ENCODE measurements around the gene GPRIN1.

The GPRIN1 gene

GRCh38 chr5:176609724-176610434, at the start of gene GPRIN1:
Gene GPRIN1 (minus strand): TSS chr5:176610156. CDS start chr5:176599834, 10,322 bp downstream.
- no peak for DNase-seq

GRCh38 chr5:176659512-176659839, 49.5 kb upstream of the GPRIN1 start:
- DNase-seq: no peak

- DNase-seq: peak; percentile 1
Measured at GRCh38 chr5:176658817-176659511, 49.0 kb upstream of the GPRIN1 start.

DNA sequence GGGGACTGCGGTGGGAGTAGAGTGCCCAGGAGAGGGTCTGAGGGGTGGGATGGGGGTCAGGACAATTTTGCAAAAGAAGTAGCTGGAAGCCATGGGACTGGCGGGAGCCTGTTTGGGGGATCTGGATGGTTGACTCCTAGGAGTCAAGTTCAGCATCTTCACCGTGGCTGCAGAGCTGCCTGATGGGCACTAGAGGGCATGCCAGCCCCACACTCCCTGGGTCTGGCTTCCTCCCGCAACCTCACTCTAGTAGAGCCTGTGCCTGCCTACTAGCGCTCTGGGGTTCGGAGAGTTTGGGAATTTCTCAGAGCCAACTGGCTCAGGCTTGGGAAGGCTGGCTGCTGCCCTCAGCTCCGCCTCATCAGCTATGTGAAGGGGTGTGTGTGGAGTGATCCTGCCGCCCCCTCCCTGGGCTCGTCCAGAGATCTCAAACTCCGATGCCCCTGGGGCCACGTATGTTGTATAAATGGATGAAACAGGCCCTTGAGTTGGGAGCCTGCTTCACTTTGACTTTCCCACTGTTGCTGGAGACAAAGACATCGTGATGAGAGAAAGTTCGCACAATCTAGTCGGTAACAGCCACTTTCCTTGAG, 48.1 kb upstream of the GPRIN1 start:
- DNase-seq: peak; percentile 13

DNA sequence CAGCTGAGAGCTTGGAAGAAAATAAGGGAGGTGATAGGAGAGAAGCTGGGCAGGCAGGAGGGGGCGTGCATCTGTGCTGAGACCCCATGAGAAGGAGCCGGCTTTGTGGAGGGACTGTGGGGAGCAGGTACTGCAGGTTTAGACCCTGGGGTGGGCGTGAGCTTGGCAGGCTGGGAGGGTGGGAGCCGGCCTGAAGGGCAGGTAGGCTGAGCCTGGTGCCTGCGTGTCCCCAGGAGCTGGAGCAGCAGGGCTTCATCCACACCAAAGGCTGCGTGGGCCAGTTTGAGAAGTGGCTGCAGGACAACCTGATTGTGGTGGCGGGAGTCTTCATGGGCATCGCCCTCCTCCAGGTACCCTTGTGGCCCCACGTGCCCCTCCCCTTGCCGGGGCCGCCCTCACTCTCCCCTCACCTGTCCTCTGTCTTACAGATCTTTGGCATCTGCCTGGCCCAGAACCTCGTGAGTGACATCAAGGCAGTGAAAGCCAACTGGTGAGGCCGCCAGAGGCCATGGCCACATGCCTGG, 46.6 kb upstream of the GPRIN1 start:
- no peak for DNase-seq

DNA sequence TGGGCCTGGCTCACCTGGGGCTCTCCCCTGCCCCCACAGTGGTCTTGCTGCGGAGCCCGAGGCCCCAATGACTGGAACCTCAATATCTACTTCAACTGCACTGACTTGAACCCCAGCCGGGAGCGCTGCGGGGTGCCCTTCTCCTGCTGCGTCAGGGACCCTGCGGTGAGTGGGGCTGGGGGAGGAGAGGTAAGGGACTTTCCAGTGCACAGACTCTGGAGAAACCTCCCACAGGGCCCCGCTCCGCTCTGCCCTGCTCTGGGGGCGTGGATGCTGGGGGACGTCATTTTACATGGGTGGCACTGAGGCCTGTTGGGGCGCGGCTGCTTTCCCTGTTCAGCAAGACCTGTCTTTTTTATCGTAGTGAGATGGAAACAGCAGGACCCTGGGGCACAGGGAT, 44.9 kb upstream of the GPRIN1 start:
- no peak for DNase-seq

GRCh38 chr5:176653401-176654385, 43.7 kb upstream of the GPRIN1 start:
- DNase-seq: no peak

DNA sequence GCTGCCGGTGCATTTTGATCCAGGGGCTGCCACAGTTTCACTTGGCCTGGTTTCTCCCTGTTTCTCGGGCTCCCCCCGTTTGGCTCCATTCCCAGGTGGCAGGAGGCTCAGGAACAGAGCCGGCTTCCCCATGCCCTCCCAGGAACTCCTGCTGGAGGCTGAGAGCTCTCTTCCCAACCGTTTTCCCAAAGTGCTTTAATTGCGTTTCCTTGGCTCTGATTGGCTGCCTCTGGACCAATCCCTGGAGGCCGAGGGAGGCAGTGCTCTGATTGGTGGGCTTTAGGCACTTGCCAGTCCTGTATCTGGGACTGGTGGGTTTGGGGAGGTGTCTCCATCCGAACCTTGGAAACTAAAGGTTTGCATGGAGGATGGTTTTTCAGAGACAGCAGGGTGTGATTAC, 42.2 kb upstream of the GPRIN1 start:
- DNase-seq: no peak

DNA sequence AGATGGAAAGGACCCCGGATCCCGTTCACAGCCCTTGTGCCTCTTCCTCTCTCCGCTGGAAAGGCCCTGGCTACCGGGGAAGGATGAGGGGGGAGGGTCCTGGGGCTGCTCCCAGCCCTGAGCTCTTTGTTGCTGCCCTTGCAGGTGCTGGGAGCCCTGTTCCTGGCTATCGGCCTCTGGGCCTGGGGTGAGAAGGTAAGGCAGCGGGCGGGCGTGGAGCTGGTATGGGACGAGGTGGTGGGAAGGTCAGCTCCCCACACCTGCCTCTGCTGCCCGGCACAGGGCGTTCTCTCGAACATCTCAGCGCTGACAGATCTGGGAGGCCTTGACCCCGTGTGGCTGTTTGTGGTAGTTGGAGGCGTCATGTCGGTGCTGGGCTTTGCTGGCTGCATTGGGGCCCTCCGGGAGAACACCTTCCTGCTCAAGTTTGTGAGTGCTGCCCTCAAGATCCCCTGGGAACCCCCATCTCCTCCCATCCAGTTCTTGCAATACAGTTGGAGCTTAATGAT, 41.6 kb upstream of the GPRIN1 start:
- DNase-seq: no peak

DNA sequence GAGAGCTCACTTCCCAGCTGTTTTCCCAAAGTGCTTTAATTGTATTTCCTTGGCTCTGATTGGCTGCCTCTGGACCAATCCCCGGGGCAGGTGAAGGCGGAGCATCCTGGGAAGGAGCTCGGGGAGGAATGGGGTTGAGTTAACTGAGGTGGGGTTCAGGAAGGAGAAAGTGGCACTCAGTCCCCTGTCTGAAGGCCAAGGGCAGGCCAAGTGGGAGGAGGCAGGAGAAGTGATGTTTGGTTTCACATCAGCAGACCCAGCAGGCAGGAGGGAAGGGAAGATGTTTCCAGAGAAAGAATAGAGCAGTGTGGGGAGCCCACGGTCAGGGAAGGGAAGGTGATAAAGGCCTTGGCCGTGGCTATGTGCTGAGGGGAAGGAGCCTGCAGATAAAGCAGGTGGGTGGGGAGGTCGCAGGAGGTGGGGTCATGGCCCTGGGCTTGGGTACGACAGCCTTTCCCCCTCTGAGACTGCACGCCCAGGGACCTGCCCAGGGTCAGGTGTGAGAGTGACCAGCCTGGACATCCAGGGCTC, 40.5 kb upstream of the GPRIN1 start:
- no peak for DNase-seq

- DNase-seq: no peak
Measured at GRCh38 chr5:176648474-176649194, 38.7 kb upstream of the GPRIN1 start.

- peak; percentile 33 for DNase-seq
Measured at GRCh38 chr5:176647843-176648473, 38.0 kb upstream of the GPRIN1 start.

GRCh38 chr5:176647030-176647842, 37.3 kb upstream of the GPRIN1 start, which contains the start of gene TSPAN17:
Gene TSPAN17 (plus strand): TSS chr5:176647484. CDS start chr5:176647616, 132 bp downstream.
- DNase-seq: peak; percentile 94

GRCh38 chr5:176646707-176647029, 36.7 kb upstream of the GPRIN1 start:
- no peak for DNase-seq

- no peak for DNase-seq
Measured at GRCh38 chr5:176646049-176646706, 36.2 kb upstream of the GPRIN1 start.

- DNase-seq: no peak
Measured at GRCh38 chr5:176644878-176645670, 35.1 kb upstream of the GPRIN1 start.

- DNase-seq: no peak
Measured at GRCh38 chr5:176644294-176644693, 34.3 kb upstream of the GPRIN1 start.

- no peak for DNase-seq
Measured at GRCh38 chr5:176643491-176644219, 33.7 kb upstream of the GPRIN1 start.

All from NCI-H2029 treated with DMSO at 0.1 percent for 48 hours (cell line).